Fibroblast of lung (primary cell): ENCODE results near the gene ATP5PD.

Experiments used
- EZH2 ChIP-seq: IDR thresholded peaks from 2 replicates; pipeline ENCODE4 v1.5.1; 2012; ENCODE audit warnings: low read length, control low read depth, mild to moderate bottlenecking; ENCODE audit errors: missing control alignments
- TF ChIP-seq, protein P1 (sequence below), 2 donors: IDR thresholded peaks in 1 of 2; conservative IDR thresholded peaks in 1 of 2; 1 replicate in 1 of 2; 2 replicates in 1 of 2; pipeline ENCODE4 v1.5.1; 2011 to 2012; ENCODE audit warnings: low read length in 2 of 2, control low read depth in 1 of 2, inconsistent platforms in 1 of 2, low read depth in 1 of 2, mild to moderate bottlenecking in 1 of 2

DNA sequence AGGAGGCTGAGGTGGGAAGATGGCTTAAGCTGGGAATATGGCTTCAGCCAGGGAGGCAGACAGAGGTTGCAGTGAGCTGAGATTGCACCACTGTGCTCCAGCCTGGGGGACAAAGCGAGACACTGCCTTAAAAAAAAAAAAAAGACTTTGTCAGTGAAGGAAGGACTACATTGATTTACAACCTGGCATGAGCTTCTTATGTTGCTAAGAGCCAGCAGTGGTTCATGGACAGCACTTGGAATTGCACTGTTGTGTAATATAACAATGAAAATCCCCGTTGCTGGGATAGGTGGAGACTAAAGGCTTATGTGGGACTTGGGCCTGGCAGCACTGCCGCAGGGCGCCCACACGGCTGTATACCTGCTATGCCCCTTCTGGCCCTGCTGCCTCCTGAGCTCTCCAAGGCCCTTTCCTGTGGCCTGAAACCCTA lies 26.9 kb upstream of the ATP5PD start:
- TF ChIP-seq, protein P1, sequence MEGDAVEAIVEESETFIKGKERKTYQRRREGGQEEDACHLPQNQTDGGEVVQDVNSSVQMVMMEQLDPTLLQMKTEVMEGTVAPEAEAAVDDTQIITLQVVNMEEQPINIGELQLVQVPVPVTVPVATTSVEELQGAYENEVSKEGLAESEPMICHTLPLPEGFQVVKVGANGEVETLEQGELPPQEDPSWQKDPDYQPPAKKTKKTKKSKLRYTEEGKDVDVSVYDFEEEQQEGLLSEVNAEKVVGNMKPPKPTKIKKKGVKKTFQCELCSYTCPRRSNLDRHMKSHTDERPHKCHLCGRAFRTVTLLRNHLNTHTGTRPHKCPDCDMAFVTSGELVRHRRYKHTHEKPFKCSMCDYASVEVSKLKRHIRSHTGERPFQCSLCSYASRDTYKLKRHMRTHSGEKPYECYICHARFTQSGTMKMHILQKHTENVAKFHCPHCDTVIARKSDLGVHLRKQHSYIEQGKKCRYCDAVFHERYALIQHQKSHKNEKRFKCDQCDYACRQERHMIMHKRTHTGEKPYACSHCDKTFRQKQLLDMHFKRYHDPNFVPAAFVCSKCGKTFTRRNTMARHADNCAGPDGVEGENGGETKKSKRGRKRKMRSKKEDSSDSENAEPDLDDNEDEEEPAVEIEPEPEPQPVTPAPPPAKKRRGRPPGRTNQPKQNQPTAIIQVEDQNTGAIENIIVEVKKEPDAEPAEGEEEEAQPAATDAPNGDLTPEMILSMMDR (conservative IDR thresholded peaks at IDR 0.05 in 1 of 2, IDR thresholded peaks at IDR 0.05 in 1 of 2; ENCODE audit: low read depth in 1 of 2, low read length in 2 of 2) = no peak
- no peak for TF ChIP-seq EZH2
